DOHH2 (cell line): Measurements from ENCODE around the gene SNRPA1.

Experiments
- H3F3A ChIP-seq: fragments of 200-600 bp; sonication (generic), shearing (Covaris generic); 2 replicates; pipeline ENCODE4 v1.6.0; 2016; ENCODE audit warnings: antibody characterized with exemption, mild to moderate bottlenecking; ENCODE audit not compliant: control insufficient read depth, insufficient read depth
- H3K27ac ChIP-seq: fragments of 200-600 bp; sonication (generic); 2 replicates; pipeline ENCODE4 v1.5.1; 2014; ENCODE audit warnings: low read depth, mild to moderate bottlenecking, low read length, moderate library complexity
- H3K27me3 ChIP-seq: fragments of 200-600 bp; sonication (generic); 2 replicates; pipeline ENCODE4 v1.6.1; 2014; ENCODE audit warnings: mild to moderate bottlenecking, low read length, mixed read lengths; ENCODE audit not compliant: control insufficient read depth
- H3K36me3 ChIP-seq: fragments of 200-600 bp; sonication (generic); 2 replicates; pipeline ENCODE4 v1.6.1; 2014; ENCODE audit warnings: mild to moderate bottlenecking, low read length, moderate library complexity, mixed read lengths; ENCODE audit not compliant: control insufficient read depth
- H3K4me1 ChIP-seq: fragments of 200-600 bp; sonication (generic); 2 replicates; pipeline ENCODE4 v1.6.1; 2014; ENCODE audit warnings: mild to moderate bottlenecking, low read length, mixed read lengths; ENCODE audit not compliant: control insufficient read depth
- H3K4me2 ChIP-seq: fragments of 200-600 bp; sonication (generic); 2 replicates; pipeline ENCODE4 v1.6.0; 2014; ENCODE audit warnings: mild to moderate bottlenecking, low read length, moderate library complexity
- H3K4me3 ChIP-seq: fragments of 200-600 bp; sonication (generic); 2 replicates; pipeline ENCODE4 v1.5.1; 2014; ENCODE audit warnings: mild to moderate bottlenecking, low read length, mixed read lengths
- H3K79me2 ChIP-seq: fragments of 200-600 bp; sonication (generic); 2 replicates; pipeline ENCODE4 v1.6.1; 2014; ENCODE audit warnings: mild to moderate bottlenecking, low read length, mixed read lengths; ENCODE audit not compliant: control insufficient read depth
- H3K9me2 ChIP-seq: fragments of 200-600 bp; sonication (generic); replicated peaks from 2 replicates; pipeline ENCODE4 v1.6.1; 2014; ENCODE audit warnings: mild to moderate bottlenecking, low read length, mixed read lengths; ENCODE audit not compliant: control insufficient read depth
- H3K9me3 ChIP-seq: fragments of 200-600 bp; sonication (generic); 2 replicates; pipeline ENCODE4 v1.6.1; 2014; ENCODE audit warnings: antibody characterized with exemption, low read length, mixed read lengths; ENCODE audit not compliant: control insufficient read depth, insufficient read depth
- H4K20me1 ChIP-seq: fragments of 200-600 bp; sonication (generic); 2 replicates; pipeline ENCODE4 v1.6.0; 2014; ENCODE audit warnings: low read depth, mild to moderate bottlenecking, antibody characterized with exemption, low read length, moderate library complexity; ENCODE audit not compliant: control insufficient read depth, insufficient read depth
- EZH2phosphoT487 ChIP-seq: fragments of 200-600 bp; sonication (generic); IDR thresholded peaks from 2 replicates; pipeline ENCODE4 v1.6.1; 2017; ENCODE audit warnings: borderline replicate concordance, mild to moderate bottlenecking, antibody characterized with exemption, low read length, moderate library complexity, mixed read lengths
- TF ChIP-seq, protein P1 (sequence below): fragments of 200-600 bp; sonication (generic); IDR thresholded peaks from one replicate; pipeline ENCODE4 v1.5.1; 2014; ENCODE audit warnings: antibody characterized with exemption, mild to moderate bottlenecking, low read depth, low read length; ENCODE audit not compliant: poor library complexity, severe bottlenecking

Gene SNRPA1

DNA sequence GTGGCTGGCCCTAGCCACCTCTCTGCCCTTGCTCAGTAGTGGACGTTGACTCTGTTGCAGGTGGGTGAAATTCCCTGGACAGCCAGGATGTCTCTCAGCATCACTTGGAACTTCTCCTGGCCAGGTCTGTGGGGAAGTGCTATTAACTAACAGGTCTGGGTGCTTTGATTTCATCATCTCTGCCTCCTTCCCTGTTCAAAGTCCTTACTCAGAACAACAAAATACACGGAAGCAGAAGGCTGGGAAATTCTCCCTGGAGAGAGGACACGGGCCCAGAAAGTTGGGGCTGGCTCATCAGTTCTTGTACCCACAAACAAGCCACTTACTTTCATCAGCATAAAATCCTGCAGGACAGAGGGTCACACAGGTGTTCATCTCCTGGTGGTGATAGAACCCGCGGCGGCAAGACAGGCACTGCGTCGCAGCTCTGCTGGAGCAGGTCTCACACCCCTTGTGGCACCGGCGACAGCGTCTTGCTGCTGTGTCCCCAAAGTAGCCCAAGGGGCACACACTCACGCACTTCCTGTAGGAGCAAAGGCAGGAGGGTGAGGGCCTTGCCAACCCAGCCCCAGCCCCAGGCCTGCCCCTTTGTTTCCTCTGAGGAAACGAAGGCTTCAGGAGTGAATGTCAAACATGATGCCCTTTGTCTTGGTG lies 29.6 kb upstream of the SNRPA1 start:
- H3K79me2 ChIP-seq = no peaks in the 10 kb centered on the region
- no peaks in the 10 kb centered on the region for H3K9me3 ChIP-seq
- no peak overlapping the region for H3K27ac ChIP-seq
- H3K27me3 ChIP-seq = no peaks in the 10 kb centered on the region
- no peaks in the 10 kb centered on the region for H3K9me2 ChIP-seq
- no peak overlapping the region for H3K4me3 ChIP-seq
- H4K20me1 ChIP-seq = no peaks in the 10 kb centered on the region
- H3F3A ChIP-seq = no peaks in the 10 kb centered on the region
- no peak for TF ChIP-seq EZH2phosphoT487
- TF ChIP-seq, protein P1, sequence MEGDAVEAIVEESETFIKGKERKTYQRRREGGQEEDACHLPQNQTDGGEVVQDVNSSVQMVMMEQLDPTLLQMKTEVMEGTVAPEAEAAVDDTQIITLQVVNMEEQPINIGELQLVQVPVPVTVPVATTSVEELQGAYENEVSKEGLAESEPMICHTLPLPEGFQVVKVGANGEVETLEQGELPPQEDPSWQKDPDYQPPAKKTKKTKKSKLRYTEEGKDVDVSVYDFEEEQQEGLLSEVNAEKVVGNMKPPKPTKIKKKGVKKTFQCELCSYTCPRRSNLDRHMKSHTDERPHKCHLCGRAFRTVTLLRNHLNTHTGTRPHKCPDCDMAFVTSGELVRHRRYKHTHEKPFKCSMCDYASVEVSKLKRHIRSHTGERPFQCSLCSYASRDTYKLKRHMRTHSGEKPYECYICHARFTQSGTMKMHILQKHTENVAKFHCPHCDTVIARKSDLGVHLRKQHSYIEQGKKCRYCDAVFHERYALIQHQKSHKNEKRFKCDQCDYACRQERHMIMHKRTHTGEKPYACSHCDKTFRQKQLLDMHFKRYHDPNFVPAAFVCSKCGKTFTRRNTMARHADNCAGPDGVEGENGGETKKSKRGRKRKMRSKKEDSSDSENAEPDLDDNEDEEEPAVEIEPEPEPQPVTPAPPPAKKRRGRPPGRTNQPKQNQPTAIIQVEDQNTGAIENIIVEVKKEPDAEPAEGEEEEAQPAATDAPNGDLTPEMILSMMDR = no peak
- no peaks in the 10 kb centered on the region for H3K4me1 ChIP-seq
- no peaks in the 10 kb centered on the region for H3K36me3 ChIP-seq
- H3K4me2 ChIP-seq = no peak overlapping the region

DNA sequence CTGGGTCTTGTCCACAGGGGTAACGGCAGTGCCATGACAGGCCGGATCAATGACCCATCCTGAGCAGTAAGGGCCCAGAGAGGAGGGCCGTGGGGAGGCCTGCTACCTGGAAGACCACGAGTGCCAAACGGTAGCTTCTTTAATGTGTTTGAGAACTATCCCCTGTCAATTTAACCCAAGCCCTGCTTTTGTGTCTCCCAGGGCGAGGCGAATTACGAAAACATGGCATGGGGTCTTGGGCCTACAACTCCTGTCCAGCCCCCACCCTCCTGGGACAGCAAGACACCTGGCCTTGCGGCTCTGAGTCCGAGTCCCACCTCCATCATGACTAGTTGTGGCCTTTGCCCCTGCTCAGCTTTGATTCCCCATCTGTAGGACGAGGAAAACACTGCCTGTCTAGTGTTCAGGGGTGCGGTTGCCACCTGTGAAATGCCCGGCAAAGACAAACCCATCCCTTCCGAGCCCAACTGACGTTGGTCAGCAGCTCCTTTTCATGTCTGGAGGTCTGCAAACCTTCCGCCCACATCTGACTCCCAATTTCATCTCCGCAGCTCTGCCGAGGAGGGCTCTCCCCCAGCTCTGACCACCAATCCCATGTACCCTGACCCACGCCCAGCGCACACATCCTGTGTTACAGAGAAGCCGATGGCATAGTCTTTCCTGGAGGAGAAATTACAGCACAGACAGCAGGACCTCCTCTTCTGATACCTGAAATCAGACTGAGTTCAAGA lies 28.9 kb upstream of the SNRPA1 start:
- no peak overlapping the region for H3K4me2 ChIP-seq
- no peaks in the 10 kb centered on the region for H4K20me1 ChIP-seq
- H3K27ac ChIP-seq = no peak overlapping the region
- no peaks in the 10 kb centered on the region for H3K36me3 ChIP-seq
- no peaks in the 10 kb centered on the region for H3K27me3 ChIP-seq
- TF ChIP-seq EZH2phosphoT487 = no peak
- TF ChIP-seq, protein P1 = no peak
- no peak overlapping the region for H3K4me3 ChIP-seq
- H3K4me1 ChIP-seq = no peaks in the 10 kb centered on the region
- no peaks in the 10 kb centered on the region for H3F3A ChIP-seq
- H3K9me2 ChIP-seq = no peaks in the 10 kb centered on the region
- no peaks in the 10 kb centered on the region for H3K9me3 ChIP-seq
- no peaks in the 10 kb centered on the region for H3K79me2 ChIP-seq

GRCh38 chr15:101322854-101323477 lies 27.9 kb upstream of the SNRPA1 start:
- no peaks in the 10 kb centered on the region for H3K9me3 ChIP-seq
- H3K9me2 ChIP-seq = no peaks in the 10 kb centered on the region
- H4K20me1 ChIP-seq = no peaks in the 10 kb centered on the region
- no peak for TF ChIP-seq EZH2phosphoT487
- TF ChIP-seq, protein P1 = no peak
- no peaks in the 10 kb centered on the region for H3K27me3 ChIP-seq
- H3F3A ChIP-seq = no peaks in the 10 kb centered on the region
- no peaks in the 10 kb centered on the region for H3K36me3 ChIP-seq
- H3K4me1 ChIP-seq = no peaks in the 10 kb centered on the region
- no peaks in the 10 kb centered on the region for H3K79me2 ChIP-seq
- H3K4me3 ChIP-seq = no peak overlapping the region
- no peak overlapping the region for H3K27ac ChIP-seq
- no peak overlapping the region for H3K4me2 ChIP-seq
